ENCODE measurements around the gene TNFAIP8.

Gene TNFAIP8

GRCh38 chr5:119328753-119329602 is 26.8 kb upstream of the TNFAIP8 start:
- in situ Hi-C loops (cut with HindIII; ENCODE audit: low sequenced_read_pairs) = no loop called here

GRCh38 chr5:119329666-119330065 is 26.2 kb upstream of the TNFAIP8 start:
- in situ Hi-C loops (cut with HindIII; ENCODE audit: low sequenced_read_pairs) = loop anchor here (10.0 kb wide), 1 partner anchor 55 kb away; no protein-coding TSS in a partner anchor

GRCh38 chr5:119330367-119331183 is 25.2 kb upstream of the TNFAIP8 start:
- in situ Hi-C loops (cut with HindIII; ENCODE audit: low sequenced_read_pairs) = loop anchor here (10.0 kb wide), 1 partner anchor 56 kb away; no protein-coding TSS in a partner anchor

GRCh38 chr5:119331566-119332095 is 24.2 kb upstream of the TNFAIP8 start:
- in situ Hi-C loops (cut with HindIII; ENCODE audit: low sequenced_read_pairs) = loop anchor here (10.0 kb wide), 1 partner anchor 57 kb away; no protein-coding TSS in a partner anchor

GRCh38 chr5:119332208-119332607 is 23.6 kb upstream of the TNFAIP8 start:
- in situ Hi-C loops (cut with HindIII; ENCODE audit: low sequenced_read_pairs) = loop anchor here (10.0 kb wide), 1 partner anchor 57 kb away; no protein-coding TSS in a partner anchor

- in situ Hi-C loops (cut with HindIII; ENCODE audit: low sequenced_read_pairs) = loop anchor here (10.0 kb wide), 1 partner anchor 58 kb away; no protein-coding TSS in a partner anchor
Observed at GRCh38 chr5:119332978-119333401, 22.8 kb upstream of the TNFAIP8 start.

GRCh38 chr5:119333421-119333851 is 22.4 kb upstream of the TNFAIP8 start:
- in situ Hi-C loops (cut with HindIII; ENCODE audit: low sequenced_read_pairs) = loop anchor here (10.0 kb wide), 1 partner anchor 59 kb away; no protein-coding TSS in a partner anchor

- in situ Hi-C loops (cut with HindIII; ENCODE audit: low sequenced_read_pairs) = loop anchor here (5.0 to 10.0 kb wide), 2 partner anchors 60 to 77 kb away; no protein-coding TSS in a partner anchor
Observed at GRCh38 chr5:119335261-119335677, 20.6 kb upstream of the TNFAIP8 start.

GRCh38 chr5:119336262-119336661 is 19.6 kb upstream of the TNFAIP8 start:
- in situ Hi-C loops (cut with HindIII; ENCODE audit: low sequenced_read_pairs) = loop anchor here (5.0 to 10.0 kb wide), 2 partner anchors 61 to 76 kb away; no protein-coding TSS in a partner anchor

- in situ Hi-C loops (cut with HindIII; ENCODE audit: low sequenced_read_pairs) = loop anchor here (5.0 to 10.0 kb wide), 2 partner anchors 62 to 75 kb away; no protein-coding TSS in a partner anchor
Observed at GRCh38 chr5:119336845-119337580, 18.8 kb upstream of the TNFAIP8 start.

- in situ Hi-C loops (cut with HindIII; ENCODE audit: low sequenced_read_pairs) = loop anchor here (5.0 to 10.0 kb wide), 2 partner anchors 64 to 74 kb away; no protein-coding TSS in a partner anchor
Observed at GRCh38 chr5:119338326-119338946, 17.4 kb upstream of the TNFAIP8 start.

- in situ Hi-C loops (cut with HindIII; ENCODE audit: low sequenced_read_pairs) = loop anchor here (5.0 to 10.0 kb wide), 2 partner anchors 65 to 73 kb away; no protein-coding TSS in a partner anchor
Observed at GRCh38 chr5:119339344-119339743, 16.5 kb upstream of the TNFAIP8 start.

GRCh38 chr5:119339965-119340364 is 15.9 kb upstream of the TNFAIP8 start:
- in situ Hi-C loops (cut with HindIII; ENCODE audit: low sequenced_read_pairs) = loop anchor here (5.0 to 10.0 kb wide), 2 partner anchors 65 to 72 kb away; no protein-coding TSS in a partner anchor

- in situ Hi-C loops (cut with HindIII; ENCODE audit: low sequenced_read_pairs) = no loop called here
Observed at GRCh38 chr5:119340597-119341218, 15.1 kb upstream of the TNFAIP8 start.

- in situ Hi-C loops (cut with HindIII; ENCODE audit: low sequenced_read_pairs) = no loop called here
Observed at GRCh38 chr5:119341452-119342349, 14.1 kb upstream of the TNFAIP8 start.

- in situ Hi-C loops (cut with HindIII; ENCODE audit: low sequenced_read_pairs) = no loop called here
Observed at GRCh38 chr5:119342406-119342805, 13.4 kb upstream of the TNFAIP8 start.

- in situ Hi-C loops (cut with HindIII; ENCODE audit: low sequenced_read_pairs) = no loop called here
Observed at GRCh38 chr5:119343052-119343451, 12.8 kb upstream of the TNFAIP8 start.

GRCh38 chr5:119343766-119344165 is 12.1 kb upstream of the TNFAIP8 start:
- in situ Hi-C loops (cut with HindIII; ENCODE audit: low sequenced_read_pairs) = no loop called here

All from endothelial cell of hepatic sinusoid (primary cell).